ENCODE data around the gene HOMER3. TPM values are rescaled to one million over a fixed set of nuclear protein-coding genes. Genes with fewer than 3 reads are reported as not detected.

Gene HOMER3
- total and polyA plus RNA-seq, 2 of the 13 experiments (the other 11 are each of a cell fraction or from before 2014, with no cell fraction given): 21.3 to 27.3 TPM

DNA sequence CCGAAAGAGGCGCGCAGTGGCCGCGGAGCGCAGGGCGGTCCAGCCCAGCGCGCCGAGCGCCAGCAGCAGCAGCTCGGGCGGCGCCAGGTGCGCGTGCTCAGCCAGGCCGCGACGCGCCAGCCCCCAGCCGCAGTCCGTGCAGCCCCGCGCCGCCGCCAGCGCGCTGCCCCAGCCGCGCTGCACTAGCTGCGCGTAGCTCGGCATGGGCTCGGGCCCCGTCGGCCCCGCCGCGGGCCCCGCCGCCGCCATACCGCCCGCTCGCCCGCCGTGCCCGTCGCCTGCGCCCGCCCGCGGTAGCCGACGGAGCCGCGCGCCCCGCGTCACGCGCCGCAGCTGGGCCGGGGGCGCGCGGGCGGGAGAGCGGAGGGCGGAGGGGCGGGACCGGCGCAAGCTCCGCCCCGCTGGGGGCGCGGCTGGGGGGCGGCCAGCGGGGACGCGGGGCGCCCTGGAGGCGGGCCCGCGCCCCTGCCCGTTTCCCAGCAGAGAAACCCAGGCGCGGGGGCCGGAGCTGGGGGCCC is 45.1 kb downstream of the HOMER3 start, which contains the start of gene CERS1 (continued):
- TF ChIP-seq, protein P1, sequence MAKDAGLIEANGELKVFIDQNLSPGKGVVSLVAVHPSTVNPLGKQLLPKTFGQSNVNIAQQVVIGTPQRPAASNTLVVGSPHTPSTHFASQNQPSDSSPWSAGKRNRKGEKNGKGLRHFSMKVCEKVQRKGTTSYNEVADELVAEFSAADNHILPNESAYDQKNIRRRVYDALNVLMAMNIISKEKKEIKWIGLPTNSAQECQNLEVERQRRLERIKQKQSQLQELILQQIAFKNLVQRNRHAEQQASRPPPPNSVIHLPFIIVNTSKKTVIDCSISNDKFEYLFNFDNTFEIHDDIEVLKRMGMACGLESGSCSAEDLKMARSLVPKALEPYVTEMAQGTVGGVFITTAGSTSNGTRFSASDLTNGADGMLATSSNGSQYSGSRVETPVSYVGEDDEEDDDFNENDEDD (CRISPR knock-in tag; IDR thresholded peaks at IDR 0.05; ENCODE audit: borderline replicate concordance): peak; percentile 61; the same call in 1 of the 2 replicates
- TF ChIP-seq, protein P2, sequence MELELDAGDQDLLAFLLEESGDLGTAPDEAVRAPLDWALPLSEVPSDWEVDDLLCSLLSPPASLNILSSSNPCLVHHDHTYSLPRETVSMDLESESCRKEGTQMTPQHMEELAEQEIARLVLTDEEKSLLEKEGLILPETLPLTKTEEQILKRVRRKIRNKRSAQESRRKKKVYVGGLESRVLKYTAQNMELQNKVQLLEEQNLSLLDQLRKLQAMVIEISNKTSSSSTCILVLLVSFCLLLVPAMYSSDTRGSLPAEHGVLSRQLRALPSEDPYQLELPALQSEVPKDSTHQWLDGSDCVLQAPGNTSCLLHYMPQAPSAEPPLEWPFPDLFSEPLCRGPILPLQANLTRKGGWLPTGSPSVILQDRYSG (CRISPR knock-in tag; IDR thresholded peaks at IDR 0.05): no peak
- TF ChIP-seq CENPX (CRISPR knock-in tag; IDR thresholded peaks at IDR 0.05) (no peak), ZNF451 (CRISPR knock-in tag; IDR thresholded peaks at IDR 0.05) (no peak), ZFP90 (CRISPR knock-in tag; IDR thresholded peaks at IDR 0.05; ENCODE audit: borderline replicate concordance) (no peak)
- TF ChIP-seq, protein P3, sequence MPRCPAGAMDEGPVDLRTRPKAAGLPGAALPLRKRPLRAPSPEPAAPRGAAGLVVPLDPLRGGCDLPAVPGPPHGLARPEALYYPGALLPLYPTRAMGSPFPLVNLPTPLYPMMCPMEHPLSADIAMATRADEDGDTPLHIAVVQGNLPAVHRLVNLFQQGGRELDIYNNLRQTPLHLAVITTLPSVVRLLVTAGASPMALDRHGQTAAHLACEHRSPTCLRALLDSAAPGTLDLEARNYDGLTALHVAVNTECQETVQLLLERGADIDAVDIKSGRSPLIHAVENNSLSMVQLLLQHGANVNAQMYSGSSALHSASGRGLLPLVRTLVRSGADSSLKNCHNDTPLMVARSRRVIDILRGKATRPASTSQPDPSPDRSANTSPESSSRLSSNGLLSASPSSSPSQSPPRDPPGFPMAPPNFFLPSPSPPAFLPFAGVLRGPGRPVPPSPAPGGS (CRISPR knock-in tag; IDR thresholded peaks at IDR 0.05): no peak
- TF ChIP-seq, protein P4, sequence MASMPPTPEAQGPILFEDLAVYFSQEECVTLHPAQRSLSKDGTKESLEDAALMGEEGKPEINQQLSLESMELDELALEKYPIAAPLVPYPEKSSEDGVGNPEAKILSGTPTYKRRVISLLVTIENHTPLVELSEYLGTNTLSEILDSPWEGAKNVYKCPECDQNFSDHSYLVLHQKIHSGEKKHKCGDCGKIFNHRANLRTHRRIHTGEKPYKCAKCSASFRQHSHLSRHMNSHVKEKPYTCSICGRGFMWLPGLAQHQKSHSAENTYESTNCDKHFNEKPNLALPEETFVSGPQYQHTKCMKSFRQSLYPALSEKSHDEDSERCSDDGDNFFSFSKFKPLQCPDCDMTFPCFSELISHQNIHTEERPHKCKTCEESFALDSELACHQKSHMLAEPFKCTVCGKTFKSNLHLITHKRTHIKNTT (CRISPR knock-in tag; IDR thresholded peaks at IDR 0.05): no peak
